Tibial artery (tissue), 4 donors: ENCODE results near the gene PCNT.

Experiments used
- DNase-seq, 2 donors: peaks; one replicate each; pipeline ENCODE4 v3.0.0-alpha.2; 2019
- H3K27ac ChIP-seq, 2 donors: fragments of 200-600 bp; sonication (generic) in 1 of 2; 1 replicate in 1 of 2; 2 replicates in 1 of 2; pipeline ENCODE4 v1.5.1; 2018 to 2019; ENCODE audit warnings: mild to moderate bottlenecking in 1 of 2
- H3K27me3 ChIP-seq, 2 donors: fragments of 200-600 bp; sonication (generic) in 1 of 2; one replicate each; pipeline versions ENCODE4 v1.5.1 to v1.6.0; 2016 to 2019
- H3K36me3 ChIP-seq, 3 donors: fragments of 200-600 bp; sonication (generic) in 2 of 3; one replicate each; pipeline ENCODE4 v1.5.1; 2016 to 2019; ENCODE audit warnings: mild to moderate bottlenecking in 2 of 3
- H3K4me1 ChIP-seq, 4 donors: fragments of 200-600 bp; sonication (generic) in 2 of 4; 1 replicate in 3 of 4; 2 replicates in 1 of 4; pipeline ENCODE4 v1.5.1; 2016 to 2019
- H3K4me3 ChIP-seq, 2 donors: fragments of 200-600 bp; sonication (generic) in 1 of 2; 1 replicate in 1 of 2; 2 replicates in 1 of 2; pipeline ENCODE4 v1.5.1; 2018 to 2019; ENCODE audit warnings: mild to moderate bottlenecking in 2 of 2
- H3K9me3 ChIP-seq, 3 donors: fragments of 200-600 bp; sonication (generic) in 1 of 3; one replicate each; pipeline ENCODE4 v1.5.1; 2016 to 2019
- intact Hi-C: fragments of 100-400 bp; cut with DNase I; formaldehyde crosslinking; loops from one replicate; pipeline ENCODE4 v1.15.0; 2023; ENCODE audit warnings: low total_unique reads
- TF ChIP-seq, protein P1 (sequence below), 2 experiments: fragments of 200-600 bp in 1 of 2; fragments of 450-650 bp in 1 of 2; IDR thresholded peaks; one replicate each; pipeline ENCODE4 v1.5.1; 2017 to 2019; ENCODE audit warnings: antibody characterized with exemption in 2 of 2, mild to moderate bottlenecking in 1 of 2, moderate library complexity in 1 of 2

The PCNT gene

DNA sequence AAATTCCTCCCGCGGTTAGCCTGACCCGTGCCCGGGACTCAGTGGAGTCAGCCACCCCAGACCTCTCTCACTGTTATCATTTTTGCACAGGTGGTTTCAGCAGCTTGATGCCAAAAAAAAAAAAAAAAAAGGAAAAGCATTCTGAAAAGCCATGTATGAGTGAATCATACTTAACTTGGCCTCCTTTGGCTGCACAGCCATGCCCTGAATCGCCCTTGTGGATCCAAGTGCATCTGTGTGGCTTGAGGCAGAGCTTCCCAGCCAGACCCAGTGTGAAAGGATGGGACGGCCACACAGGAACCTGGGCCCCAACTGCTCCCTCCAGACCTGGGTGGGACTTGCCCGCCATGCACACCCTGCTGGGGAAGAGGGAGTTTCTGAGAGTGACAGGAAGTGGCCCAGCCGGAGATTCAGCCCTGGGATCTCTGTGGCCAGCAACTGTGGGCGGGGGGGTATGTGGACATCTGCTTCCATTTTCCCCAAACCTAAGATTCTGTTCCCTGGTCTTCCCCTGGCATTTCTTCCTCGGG, 29.2 kb upstream of the PCNT start:
- peaks cover 0 to 18% of the 10 kb centered on the region in 2 donors for H3K27me3 ChIP-seq
- no peak overlapping the region for H3K4me3 ChIP-seq
- H3K9me3 ChIP-seq = no peaks in the 10 kb centered on the region
- peaks cover 0 to 12% (median 11%) of the 10 kb centered on the region in 4 donors for H3K4me1 ChIP-seq
- peaks cover 0 to 14% (median 9%) of the 10 kb centered on the region in 3 donors for H3K36me3 ChIP-seq
- no peak for DNase-seq
- TF ChIP-seq, protein P1, sequence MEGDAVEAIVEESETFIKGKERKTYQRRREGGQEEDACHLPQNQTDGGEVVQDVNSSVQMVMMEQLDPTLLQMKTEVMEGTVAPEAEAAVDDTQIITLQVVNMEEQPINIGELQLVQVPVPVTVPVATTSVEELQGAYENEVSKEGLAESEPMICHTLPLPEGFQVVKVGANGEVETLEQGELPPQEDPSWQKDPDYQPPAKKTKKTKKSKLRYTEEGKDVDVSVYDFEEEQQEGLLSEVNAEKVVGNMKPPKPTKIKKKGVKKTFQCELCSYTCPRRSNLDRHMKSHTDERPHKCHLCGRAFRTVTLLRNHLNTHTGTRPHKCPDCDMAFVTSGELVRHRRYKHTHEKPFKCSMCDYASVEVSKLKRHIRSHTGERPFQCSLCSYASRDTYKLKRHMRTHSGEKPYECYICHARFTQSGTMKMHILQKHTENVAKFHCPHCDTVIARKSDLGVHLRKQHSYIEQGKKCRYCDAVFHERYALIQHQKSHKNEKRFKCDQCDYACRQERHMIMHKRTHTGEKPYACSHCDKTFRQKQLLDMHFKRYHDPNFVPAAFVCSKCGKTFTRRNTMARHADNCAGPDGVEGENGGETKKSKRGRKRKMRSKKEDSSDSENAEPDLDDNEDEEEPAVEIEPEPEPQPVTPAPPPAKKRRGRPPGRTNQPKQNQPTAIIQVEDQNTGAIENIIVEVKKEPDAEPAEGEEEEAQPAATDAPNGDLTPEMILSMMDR (IDR thresholded peaks at IDR 0.05) = no peak
- intact Hi-C loops = no loop called here
- H3K27ac ChIP-seq = no peak overlapping the region

DNA sequence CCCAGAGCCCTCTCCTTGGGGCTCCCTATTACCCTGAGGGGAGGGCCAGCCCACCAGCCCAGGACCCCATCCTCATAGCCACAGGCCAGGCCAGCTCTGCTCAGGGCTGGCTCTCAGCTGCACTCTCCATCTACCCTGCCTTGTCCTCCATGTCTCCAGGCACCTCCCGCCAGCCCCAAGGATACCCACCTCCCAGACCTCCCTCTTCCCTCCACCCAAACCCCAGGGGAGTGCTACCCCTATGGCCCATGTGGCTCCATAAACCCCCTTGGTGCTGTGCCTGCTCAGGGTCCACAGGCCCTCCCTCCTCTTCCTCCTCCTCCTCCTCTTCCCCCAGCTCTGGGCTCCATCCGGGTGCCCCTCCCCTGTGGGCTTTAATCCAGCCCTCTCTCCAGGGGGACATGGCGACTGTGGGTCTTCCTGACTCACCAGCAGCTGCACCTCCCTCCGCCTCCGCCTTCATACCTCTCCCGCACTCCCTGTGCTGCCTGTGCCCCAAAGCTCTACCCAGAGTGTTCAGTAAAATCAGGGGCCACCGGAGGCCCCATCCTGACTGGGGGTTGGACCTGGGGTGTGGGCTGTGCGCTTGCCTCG, 28.7 kb upstream of the PCNT start:
- H3K4me3 ChIP-seq = no peak overlapping the region
- TF ChIP-seq, protein P1 (IDR thresholded peaks at IDR 0.05) = no peak
- H3K27me3 ChIP-seq = peaks cover 0 to 18% of the 10 kb centered on the region in 2 donors
- peaks cover 0 to 12% (median 11%) of the 10 kb centered on the region in 4 donors for H3K4me1 ChIP-seq
- H3K9me3 ChIP-seq = no peaks in the 10 kb centered on the region
- peak overlapping the region in 1 of 2 donors; percentile 73 for H3K27ac ChIP-seq
- DNase-seq = no peak
- peaks cover 0 to 20% (median 9%) of the 10 kb centered on the region in 3 donors for H3K36me3 ChIP-seq
- intact Hi-C loops = no loop called here

DNA sequence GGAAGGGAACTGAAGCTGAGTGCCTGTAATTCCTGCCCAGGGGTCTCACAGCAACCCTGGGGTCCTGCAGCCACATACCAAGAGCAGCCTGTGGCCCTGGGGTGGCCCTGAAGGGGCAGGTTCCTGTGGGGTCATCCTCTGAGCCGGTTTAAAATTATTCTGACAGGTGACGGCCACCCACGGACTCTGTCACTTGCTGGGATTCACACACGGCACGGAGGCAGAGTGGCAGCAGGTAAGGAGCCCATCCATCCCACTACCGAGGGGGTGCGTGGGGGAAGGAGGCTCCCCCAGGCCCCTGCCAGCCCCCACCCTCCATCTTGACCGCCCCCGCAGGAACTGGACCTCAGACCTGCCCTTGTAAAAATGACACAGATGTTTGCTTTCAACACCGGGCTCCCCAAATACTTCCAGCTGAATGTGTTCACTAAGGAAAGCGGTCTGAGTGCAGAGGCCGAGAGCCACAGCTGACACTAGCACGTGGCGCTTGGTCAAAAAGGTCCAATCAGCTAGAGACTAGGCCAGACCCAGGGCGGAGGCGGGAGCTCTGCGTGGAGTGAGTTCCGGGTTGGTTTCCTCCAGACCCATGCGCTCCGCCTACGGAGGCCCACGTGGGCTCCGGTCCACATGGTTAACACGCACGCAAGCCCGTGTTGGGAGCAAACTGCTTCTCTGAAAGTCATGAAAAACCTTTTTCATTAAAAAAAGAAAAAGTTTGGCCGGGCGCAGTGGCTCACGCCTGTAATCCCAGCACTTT, 27.8 kb upstream of the PCNT start:
- Histone ChIP-seq H3K4me3 (peak overlapping the region; percentile 11 to 41), H3K36me3 (peaks cover 0 to 21% (median 9%) of the 10 kb centered on the region in 3 donors), H3K27me3 (peaks cover 0 to 18% of the 10 kb centered on the region in 2 donors), H3K27ac (peak overlapping the region; percentile 26 to 73), H3K4me1 (peaks cover 0 to 12% (median 11%) of the 10 kb centered on the region in 4 donors), H3K9me3 (no peaks in the 10 kb centered on the region)
- peak; percentile 86 to 91 for DNase-seq
- TF ChIP-seq, protein P1 (IDR thresholded peaks at IDR 0.05) = no peak
- intact Hi-C loops = no loop called here

DNA sequence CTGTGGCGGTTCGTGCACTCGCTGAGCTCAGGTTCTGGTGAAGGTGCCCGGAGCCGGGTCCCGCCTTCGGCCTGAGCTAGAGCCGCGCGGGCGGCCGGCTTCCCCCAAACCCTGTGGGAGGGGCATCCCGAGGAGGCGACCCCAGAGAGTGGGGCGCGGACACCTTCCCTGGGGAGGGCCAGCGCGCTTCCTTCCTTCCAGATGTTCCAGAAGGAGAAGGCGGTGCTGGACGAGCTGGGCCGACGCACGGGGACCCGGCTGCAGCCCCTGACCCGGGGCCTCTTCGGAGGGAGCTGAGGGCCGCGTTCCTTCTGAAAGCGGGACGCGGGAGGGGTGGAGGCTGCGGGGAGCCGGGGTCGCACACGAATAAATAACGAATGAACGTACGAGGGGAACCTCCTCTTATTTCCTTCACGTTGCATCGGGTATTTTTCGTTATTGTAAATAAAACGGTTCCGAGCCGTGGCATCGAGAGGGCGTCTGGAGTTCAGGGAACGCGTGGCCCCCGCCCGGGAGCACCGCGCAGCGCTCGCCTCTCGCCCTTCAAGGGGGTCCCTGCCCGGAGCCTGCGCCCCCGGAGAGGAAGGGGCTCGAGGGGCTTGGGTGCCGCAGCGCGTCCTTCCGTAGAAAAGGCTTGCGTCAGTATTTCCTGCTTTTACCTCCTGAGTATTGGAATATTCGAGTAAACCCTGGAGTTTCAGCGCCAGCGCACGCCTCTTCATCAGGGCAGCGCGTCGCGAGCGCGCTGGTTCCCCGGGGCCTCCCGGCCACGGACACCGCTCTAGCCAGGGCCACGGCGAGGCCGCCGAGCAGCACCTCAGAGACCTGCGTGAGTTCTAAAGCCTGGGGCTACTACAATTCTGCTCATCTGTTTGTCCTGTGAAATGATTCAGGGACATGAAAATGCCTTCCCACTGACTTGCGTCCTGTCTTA, 26.4 kb upstream of the PCNT start:
- no peaks in the 10 kb centered on the region for H3K9me3 ChIP-seq
- H3K27me3 ChIP-seq = peaks cover 0 to 18% of the 10 kb centered on the region in 2 donors
- peaks cover 0 to 12% (median 11%) of the 10 kb centered on the region in 4 donors for H3K4me1 ChIP-seq
- H3K36me3 ChIP-seq = peaks cover 0 to 19% (median 0%) of the 10 kb centered on the region in 3 donors
- peak overlapping the region; percentile 41 to 58 for H3K4me3 ChIP-seq
- peak overlapping the region; percentile 7 to 34 for H3K27ac ChIP-seq
- TF ChIP-seq, protein P1 (IDR thresholded peaks at IDR 0.05) = no peak
- DNase-seq = no peak
- intact Hi-C loops = no loop called here

DNA sequence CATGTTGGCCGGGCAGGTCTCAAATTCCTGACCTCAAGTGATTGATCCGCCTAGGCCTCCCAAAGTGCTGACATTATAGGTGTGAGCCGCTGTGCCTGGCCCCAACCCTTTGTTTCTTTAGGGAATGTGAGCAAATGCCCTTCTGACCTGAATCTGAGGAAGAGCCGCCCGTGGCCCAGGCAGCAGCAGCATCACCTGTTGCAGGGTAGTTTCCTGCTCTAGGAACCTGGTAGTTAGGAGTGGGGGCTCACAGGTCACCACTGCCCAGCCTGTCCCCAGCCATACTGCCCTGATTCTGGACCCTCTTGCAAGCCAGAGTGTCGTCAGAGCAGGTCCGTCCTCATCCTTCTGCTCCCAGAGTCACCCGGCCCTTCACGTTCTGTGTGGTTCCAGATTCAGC, 24.8 kb upstream of the PCNT start:
- intact Hi-C loops = no loop called here
- Histone ChIP-seq H3K4me3 (no peak overlapping the region), H3K9me3 (no peaks in the 10 kb centered on the region), H3K27me3 (peaks cover 0 to 18% of the 10 kb centered on the region in 2 donors), H3K36me3 (peaks cover 0 to 19% (median 0%) of the 10 kb centered on the region in 3 donors), H3K27ac (no peak overlapping the region), H3K4me1 (peaks cover 0 to 12% (median 11%) of the 10 kb centered on the region in 4 donors)
- TF ChIP-seq, protein P1 (IDR thresholded peaks at IDR 0.05) = no peak
- DNase-seq = no peak
